ENCODE data around the gene AKNAD1. TPM values are rescaled to one million over a fixed set of nuclear protein-coding genes. Genes with fewer than 3 reads are reported as not detected.

AKNAD1 gene
- total RNA-seq, 4 donors from 2014 or later, result 0.84 TPM; not detected in 3

- DNase-seq (ENCODE audit: low spot score) (no peak), ATAC-seq (ENCODE audit: low FRiP score) (no peak)
- no peak for TF ChIP-seq CTCF (IDR thresholded peaks at IDR 0.05)
These were observed 48.5 kb downstream of the AKNAD1 start for GRCh38 chr1:108808438-108808837.

GRCh38 chr1:108803548-108803947, 53.3 kb downstream of the AKNAD1 start:
- TF ChIP-seq CTCF (IDR thresholded peaks at IDR 0.05), result no peak
- DNase-seq (ENCODE audit: low spot score), result no peak
- no peak for ATAC-seq (ENCODE audit: low FRiP score)

GRCh38 chr1:108801101-108801500, 55.8 kb downstream of the AKNAD1 start:
- no peak for TF ChIP-seq CTCF (IDR thresholded peaks at IDR 0.05)
- DNase-seq (ENCODE audit: low spot score), result no peak
- ATAC-seq (ENCODE audit: low FRiP score), result no peak

GRCh38 chr1:108799001-108799400, 57.9 kb downstream of the AKNAD1 start:
- no peak for TF ChIP-seq CTCF (IDR thresholded peaks at IDR 0.05)
- DNase-seq (ENCODE audit: low spot score) (no peak), ATAC-seq (ENCODE audit: low FRiP score) (no peak)

- TF ChIP-seq CTCF (IDR thresholded peaks at IDR 0.05), result no peak
- DNase-seq (ENCODE audit: low spot score) (no peak), ATAC-seq (ENCODE audit: low FRiP score) (no peak)
These were observed 64.5 kb downstream of the AKNAD1 start for GRCh38 chr1:108792420-108792819.

GRCh38 chr1:108791790-108792189, 65.1 kb downstream of the AKNAD1 start:
- no peak for TF ChIP-seq CTCF (IDR thresholded peaks at IDR 0.05)
- DNase-seq (ENCODE audit: low spot score) (no peak), ATAC-seq (ENCODE audit: low FRiP score) (no peak)

GRCh38 chr1:108785880-108786279, 71.0 kb downstream of the AKNAD1 start:
- DNase-seq (ENCODE audit: low spot score) (no peak), ATAC-seq (ENCODE audit: low FRiP score) (no peak)
- TF ChIP-seq CTCF (IDR thresholded peaks at IDR 0.05), result no peak
